ENCODE measurements around the gene SCCPDH. TPM values are rescaled to one million over a fixed set of nuclear protein-coding genes. Genes with fewer than 3 reads are reported as not detected.
"Not testable (repeated sequence)": the region's sequence is repeated elsewhere in the genome, so short reads cannot be mapped to it uniquely, and the experiment has no call there.

The SCCPDH gene
- total RNA-seq, 1 donor from 2014 or later: 21.3 TPM

- intact Hi-C loops (cut with micrococcal nuclease): no loop called here
Measured at GRCh38 chr1:246797597-246797996, 73.4 kb downstream of the SCCPDH start.

DNA sequence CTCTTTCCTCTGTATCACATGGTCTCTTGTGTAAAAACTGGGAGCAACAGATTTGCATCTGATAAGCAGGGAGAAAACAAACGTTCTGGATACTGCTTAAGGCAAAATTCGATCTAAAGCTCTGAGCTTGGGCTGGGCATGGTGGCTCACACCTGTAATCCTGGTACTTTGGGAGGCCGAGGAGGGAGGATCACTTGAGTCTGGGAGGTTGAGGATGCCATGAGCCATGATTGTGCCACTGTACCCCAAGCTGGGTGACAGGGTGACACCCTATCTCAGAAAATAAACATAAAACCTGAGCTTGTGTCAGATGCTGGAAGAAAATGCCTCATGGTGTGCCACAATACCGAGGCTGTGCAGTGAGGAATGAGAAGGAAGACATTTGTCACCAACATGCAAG is 73.9 kb downstream of the SCCPDH start:
- intact Hi-C loops (cut with micrococcal nuclease): no loop called here

DNA sequence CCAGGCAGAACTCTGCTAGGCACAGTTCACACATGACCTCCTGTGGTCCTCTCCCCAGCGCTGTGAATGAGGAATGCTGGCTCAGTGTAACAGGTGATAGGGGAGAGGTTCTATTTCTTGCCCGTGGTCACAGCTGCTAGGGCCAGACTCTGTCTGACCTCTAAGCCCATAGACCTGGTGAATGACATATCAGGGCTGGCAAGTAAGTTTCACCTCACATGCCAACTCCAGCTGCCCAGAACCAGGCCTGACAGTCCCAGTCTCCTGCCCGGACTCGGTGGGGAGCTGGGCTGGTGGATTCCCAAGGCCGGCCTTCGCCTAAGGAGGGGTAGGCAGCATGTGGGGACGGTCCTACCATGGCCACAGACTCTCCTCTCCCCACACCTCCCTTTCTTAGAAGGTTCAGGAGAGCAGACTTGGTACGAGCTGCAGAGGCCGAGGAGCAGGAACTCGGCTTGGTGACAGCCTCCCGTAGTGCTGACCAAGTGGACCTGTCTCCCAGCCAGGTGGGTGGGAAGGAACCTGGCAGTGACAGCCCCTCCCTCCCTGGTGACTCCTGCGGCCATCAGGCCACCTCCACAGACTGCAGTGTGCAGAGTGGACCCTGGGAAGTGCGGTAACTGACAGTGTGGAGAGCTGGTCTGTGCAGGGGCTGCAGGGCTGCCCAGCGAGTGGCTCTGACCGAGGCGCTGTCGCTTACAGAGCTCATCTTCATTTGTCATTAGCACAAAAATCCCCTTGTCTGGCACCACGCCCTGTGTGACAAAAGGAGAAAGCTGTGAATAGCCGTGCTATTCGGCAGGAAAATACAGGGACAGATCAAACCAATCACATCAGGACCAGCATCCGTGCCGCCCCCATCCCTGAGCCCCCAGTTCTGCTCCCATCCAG is 74.6 kb downstream of the SCCPDH start:
- intact Hi-C loops (cut with micrococcal nuclease): no loop called here

GRCh38 chr1:246800356-246800755 is 76.1 kb downstream of the SCCPDH start:
- intact Hi-C loops (cut with micrococcal nuclease): no loop called here

DNA sequence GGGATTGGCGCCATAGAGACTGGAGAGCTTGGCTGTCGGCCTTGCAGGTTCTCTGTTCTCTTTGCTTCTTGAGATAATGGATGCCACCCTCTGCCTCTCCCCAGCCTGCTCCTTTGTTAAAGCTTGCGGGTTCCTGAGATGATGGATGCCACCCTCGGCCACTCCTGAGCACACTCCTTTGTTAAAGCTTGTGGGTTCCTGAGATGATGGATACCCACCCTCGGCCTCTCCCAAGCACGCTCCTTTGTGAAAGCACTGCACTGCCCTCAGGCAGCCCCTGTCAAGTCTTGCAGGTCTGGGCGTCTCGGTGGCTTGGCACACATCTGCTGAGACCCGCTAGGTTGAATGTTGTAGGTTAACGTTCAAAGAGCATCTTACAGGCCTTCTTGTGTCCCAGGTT is 76.5 kb downstream of the SCCPDH start:
- intact Hi-C loops (cut with micrococcal nuclease): no loop called here

DNA sequence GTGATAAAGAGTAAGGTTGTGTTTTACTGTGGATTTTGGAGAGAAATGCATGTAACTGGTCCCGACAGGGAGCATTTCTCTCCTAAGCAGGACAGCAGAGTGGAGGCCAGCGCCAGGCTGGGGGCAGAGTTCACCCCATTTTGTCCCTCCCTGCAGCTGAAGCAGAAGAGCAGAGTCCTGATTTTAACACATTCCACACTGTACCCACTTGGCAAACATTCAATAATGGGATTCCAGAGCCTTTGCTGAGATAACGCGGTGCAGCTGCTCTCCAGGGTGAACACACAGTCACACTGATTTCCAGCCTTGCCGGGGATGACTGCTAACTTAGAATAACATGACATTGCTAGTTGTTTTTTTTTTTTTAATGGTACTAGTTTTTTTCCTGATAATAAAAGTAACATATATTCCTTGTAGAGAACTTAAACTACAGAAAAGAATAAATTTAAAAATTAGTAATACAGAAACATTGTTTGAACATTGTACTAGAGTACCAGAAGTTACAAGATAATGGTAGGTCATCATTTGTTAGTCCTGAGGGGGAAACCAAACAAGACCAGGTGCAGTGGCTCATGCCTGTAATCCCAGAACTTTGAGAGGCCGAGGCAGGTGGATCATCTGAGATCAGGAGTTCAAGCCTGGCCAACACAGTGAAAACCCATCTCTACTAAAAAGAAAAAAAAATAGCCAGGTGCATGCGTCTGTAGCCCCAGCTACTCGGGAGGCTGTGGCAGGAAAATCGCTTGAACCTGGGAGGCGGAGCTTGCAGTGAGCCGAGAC is 77.2 kb downstream of the SCCPDH start:
- intact Hi-C loops (cut with micrococcal nuclease): no loop called here

DNA sequence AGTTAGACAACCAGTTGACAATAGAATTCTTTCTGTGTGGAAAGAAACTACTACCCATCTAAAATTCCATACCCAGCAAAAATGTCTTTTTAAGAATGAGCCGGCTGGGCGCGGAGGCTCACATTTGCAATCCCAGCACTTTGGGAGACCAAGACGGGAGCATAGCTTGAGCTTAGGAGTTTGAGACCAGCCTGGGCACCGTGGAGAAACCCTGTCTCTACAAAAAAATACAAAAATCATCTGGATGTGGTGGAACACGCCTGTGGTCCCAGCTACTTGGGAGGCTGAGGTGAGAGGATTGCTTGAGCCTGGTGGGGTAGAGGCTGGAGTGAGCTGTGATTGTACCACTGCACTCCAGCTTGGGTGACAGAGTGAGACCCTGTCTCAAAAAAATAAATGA is 79.2 kb downstream of the SCCPDH start:
- intact Hi-C loops (cut with micrococcal nuclease): no loop called here

DNA sequence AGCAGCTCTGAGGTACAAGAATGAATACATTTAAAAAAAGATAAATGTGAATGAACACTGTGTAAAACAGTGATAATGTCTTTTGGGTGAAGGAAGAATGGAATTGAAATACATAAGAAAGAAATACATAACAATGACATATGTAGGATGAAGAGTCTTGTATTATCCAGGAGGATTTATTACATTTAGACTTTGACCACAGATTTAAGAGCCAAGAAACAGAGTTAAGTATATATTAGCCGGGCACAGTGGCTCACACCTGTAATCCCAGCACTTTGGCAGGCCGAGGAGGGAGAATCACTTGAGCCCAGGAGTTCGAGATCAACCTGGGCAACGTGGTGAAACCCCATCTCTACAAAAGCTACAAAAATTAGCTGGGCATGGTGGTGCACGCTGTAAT is 79.7 kb downstream of the SCCPDH start:
- intact Hi-C loops (cut with micrococcal nuclease): no loop called here

- intact Hi-C loops (cut with micrococcal nuclease): no loop called here
Measured at GRCh38 chr1:246805135-246805716, 81.0 kb downstream of the SCCPDH start.

DNA sequence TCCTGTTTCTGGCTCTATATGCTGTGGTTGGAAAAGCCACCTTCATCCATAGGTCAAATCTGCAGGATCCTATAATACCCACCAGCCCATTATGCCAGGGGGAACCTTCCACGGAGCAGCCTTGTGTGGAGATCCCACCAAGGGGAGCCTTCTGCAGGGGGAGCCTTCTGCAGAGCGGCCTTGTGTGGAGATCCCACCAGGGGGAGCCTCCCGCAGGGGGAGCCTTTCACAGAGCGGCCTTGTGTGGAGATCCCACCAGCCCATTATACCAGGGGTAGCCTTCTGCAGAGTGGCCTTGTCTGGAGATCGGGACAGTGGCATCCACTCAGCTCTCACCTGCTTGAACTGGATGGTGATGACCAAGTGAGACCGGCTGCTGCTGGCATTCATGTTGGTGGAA is 85.3 kb downstream of the SCCPDH start:
- intact Hi-C loops (cut with micrococcal nuclease): no loop called here

- intact Hi-C loops (cut with micrococcal nuclease): no loop called here
Measured at GRCh38 chr1:246811985-246812384, 87.8 kb downstream of the SCCPDH start.

DNA sequence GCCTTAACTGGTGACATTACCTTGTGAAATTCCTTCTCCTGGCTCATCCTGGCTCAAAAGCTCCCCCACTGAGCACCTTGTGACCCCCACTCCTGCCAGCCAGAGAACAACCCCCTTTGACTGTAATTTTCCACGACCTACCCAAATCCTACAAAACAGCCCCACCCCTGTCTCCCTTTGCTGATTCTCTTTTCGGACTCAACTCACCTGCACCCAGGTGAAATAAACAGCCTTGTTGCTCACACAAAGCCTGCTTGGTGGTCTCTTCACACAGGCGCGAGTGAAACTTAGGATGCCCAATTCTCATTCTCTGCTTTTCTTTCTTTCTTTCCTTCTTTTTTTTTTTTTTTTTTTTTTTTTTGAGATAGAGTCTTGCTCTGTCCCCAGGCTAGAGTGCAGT is 89.1 kb downstream of the SCCPDH start:
- intact Hi-C loops (cut with micrococcal nuclease): not testable (repeated sequence)

- intact Hi-C loops (cut with micrococcal nuclease): no loop called here
Measured at GRCh38 chr1:246814890-246815289, 90.7 kb downstream of the SCCPDH start.

DNA sequence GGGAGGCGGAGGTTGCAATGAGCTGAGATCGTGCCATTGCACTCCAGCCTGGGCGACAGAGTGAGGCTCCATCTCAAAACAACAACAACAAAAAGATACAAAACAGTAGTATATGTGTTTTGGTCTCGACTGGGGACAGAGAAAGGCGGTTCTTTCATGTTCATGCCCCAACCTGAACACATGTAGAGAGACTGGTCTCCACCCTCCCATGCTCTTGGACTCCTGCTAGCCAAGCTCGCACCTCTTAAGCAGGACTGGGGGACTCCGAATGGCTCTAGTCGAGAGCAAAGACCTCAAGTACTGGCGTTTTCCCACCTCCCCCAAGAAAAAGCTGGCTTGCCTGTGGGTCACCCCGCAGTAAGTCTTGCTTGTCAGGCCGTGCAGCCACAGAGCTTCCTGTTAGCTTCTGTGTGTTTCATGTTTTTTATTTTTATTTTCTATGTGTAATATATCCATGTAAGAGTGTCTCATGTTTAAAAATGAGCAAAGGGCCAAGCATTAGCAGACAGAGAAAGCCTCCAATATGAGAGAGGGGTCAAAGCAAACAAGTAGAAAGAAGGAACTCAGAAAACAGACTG is 91.6 kb downstream of the SCCPDH start:
- intact Hi-C loops (cut with micrococcal nuclease): no loop called here

Other genes with a start within 250 kb of the SCCPDH start
- 22.9 and 27.8 TPM in 2 replicates for gene SMYD3, start 217.1 kb upstream of the SCCPDH start, total RNA-seq
- 13.6 and 14.4 TPM in 2 replicates for gene TFB2M, start 158.1 kb upstream of the SCCPDH start, total RNA-seq
- 27.2 and 28.7 TPM in 2 replicates for gene CNST, start 158.0 kb upstream of the SCCPDH start, total RNA-seq
- 36.2 and 40.9 TPM in 2 replicates for gene AHCTF1, start 207.5 kb downstream of the SCCPDH start, total RNA-seq

All from T-helper 2 cell treated with Interferon-gamma antibody and Interleukin-4, amounts not matched to agents 100 ng/mL and 5 ng/mL, for 36 hours (primary cell).